Activated naive CD8-positive, alpha-beta T cell treated with anti-CD3 and anti-CD28 coated beads, Interleukin-2, amount 50 U/mL, for 16 hours (primary cell): ENCODE measurements around the gene GARIN1A.

Source experiments
- DNase-seq: peaks from one replicate; pipeline ENCODE4 v3.0.0-alpha.2; 2020; ENCODE audit warnings: low read depth, low spot score

GARIN1A gene

DNA sequence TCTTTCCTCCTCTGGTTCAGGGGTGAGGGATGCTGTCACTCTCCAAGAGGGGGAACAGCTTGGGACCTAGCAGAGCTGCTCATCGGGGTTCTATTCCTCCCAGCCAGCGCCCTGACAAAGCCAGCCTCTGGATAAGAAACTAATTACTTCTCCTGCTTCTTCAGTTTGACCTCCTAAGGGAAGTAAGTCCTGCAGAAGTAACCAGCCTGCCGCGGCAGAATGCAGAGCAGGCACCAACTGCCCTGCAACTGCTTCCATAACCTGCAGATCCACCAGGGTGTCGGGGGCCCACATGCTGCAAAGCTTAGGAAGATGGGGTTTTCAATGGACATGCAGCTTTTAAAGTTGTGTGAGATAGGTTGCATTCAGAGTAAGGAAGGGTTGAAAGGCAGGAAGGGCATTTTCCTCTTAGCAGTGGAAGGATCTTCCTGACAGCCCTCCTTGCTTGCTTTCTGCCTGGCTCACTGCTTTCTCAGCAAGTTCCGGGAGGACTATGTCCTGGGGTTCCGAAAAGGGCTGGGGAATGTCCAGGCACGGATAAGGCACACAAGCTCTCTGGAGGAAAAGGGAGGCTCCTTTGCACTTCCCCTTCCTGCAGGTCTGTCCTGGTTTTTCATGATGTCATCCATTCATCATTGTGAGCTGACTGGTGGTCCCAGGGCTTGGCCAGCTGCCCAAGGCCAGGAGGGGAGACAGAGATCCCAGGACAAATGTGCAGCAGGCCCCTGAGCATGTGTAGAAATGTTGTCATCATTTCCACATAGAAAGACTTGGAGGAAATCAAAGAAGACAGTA lies 42.8 kb downstream of the GARIN1A start:
- no peak for DNase-seq

DNA sequence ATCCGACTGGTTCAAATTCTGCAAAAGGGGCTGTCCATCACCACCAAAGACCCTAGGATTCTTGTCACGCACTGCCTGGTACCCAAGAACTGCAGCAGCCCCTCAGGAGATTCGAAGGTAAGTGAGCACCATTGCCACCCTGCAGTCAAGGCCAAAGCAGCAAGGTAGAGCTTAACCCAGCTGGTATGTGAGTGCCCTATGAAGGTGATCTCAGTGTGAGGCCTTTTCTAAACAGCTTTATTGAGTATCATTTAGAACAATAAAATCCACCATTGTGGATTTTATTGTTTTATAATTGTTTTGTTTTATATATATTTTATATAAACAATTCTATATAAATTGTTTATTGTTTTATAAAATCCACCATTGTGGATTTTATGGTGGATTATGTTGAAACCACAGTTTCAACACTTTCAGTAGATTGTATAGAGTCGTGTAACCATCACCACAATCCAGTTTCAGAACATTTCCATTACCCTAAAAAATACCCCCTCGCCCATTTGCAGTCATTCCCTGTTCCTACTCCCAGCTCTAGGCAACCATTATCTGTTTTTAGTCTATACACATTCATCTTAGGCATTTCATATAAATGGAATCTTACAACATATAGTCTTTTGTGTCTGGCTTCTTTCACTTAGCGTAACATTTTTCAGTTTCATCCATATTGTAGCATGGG lies 47.0 kb downstream of the GARIN1A start:
- DNase-seq, result no peak

DNA sequence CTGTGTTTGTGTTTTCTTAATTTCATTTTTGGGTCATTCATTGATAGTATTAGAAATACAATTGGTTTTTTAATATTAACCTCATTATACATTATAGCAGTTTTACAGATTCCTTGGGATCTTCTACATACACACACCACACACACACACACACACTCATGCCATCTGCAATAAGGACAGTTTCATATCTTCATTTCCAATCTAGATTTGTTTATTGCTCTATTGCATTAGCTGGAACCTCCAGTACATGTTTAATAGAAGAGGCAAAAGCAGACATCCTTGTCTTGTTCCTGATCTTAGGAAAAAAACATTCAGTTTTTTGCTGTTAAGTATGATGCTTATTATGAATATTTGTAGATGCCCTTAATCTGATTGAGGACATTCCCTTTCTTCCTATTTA lies 49.3 kb downstream of the GARIN1A start:
- no peak for DNase-seq
